Activated naive CD4-positive, alpha-beta T cell treated with anti-CD3 and anti-CD28 coated beads, Interleukin-2, amount 50 U/mL, for 16 hours (primary cell): Measurements from ENCODE around the gene RFFL.
"Not testable (repeated sequence)": the region's sequence is repeated elsewhere in the genome, so short reads cannot be mapped to it uniquely, and the experiment has no call there.

Experiments
- DNase-seq: peaks from one replicate; pipeline ENCODE4 v3.0.0-alpha.2; 2020

The RFFL gene

GRCh38 chr17:35001549-35001948 lies 62.0 kb downstream of the RFFL start:
- no peak for DNase-seq

DNA sequence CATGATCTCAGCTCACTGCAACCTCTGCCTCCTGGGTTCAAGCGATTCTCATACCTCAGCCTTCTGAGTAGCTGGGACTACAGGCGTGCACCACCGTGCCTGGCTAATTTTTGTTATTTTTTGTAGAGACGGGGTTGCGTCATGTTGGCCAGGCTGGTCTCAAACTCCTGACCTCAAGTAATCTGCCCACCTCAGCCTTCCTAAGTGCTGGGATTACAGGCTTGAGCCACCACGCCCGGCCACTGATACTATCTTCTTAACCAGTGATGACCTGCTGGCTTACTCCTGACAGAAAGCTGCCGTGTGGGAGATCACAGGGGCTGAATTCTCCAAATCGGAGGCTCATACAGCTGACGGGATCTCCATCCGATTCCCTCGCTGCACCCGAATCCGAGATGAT lies 62.5 kb downstream of the RFFL start:
- DNase-seq, result not testable (repeated sequence)

DNA sequence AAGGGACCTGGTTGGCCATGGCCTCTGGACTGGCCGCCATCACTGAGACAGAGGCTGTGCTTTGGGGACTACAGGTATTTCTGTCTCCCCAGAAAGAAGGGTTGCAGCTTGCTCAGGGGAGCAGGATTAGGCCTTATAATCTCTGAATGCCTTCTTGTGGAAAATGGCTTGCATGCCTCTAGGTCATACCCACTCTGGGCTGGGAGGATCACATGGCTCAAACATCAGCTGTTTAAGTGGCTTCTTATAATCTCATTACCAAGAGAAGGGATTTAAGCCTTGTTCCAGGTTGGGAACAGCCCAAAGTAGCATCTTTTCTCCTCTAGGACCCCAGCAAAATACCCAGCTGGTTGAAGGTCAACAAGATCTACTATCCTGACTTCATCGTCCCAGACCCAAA lies 64.1 kb downstream of the RFFL start:
- DNase-seq, result no peak

- peak; percentile 77 for DNase-seq
Observed at GRCh38 chr17:34998205-34998604, 65.3 kb downstream of the RFFL start.

- no peak for DNase-seq
Observed at GRCh38 chr17:34997355-34997862, 66.1 kb downstream of the RFFL start.

GRCh38 chr17:34996422-34997285 lies 66.9 kb downstream of the RFFL start:
- no peak for DNase-seq

GRCh38 chr17:34993031-34993430 lies 70.5 kb downstream of the RFFL start:
- DNase-seq, result no peak

DNA sequence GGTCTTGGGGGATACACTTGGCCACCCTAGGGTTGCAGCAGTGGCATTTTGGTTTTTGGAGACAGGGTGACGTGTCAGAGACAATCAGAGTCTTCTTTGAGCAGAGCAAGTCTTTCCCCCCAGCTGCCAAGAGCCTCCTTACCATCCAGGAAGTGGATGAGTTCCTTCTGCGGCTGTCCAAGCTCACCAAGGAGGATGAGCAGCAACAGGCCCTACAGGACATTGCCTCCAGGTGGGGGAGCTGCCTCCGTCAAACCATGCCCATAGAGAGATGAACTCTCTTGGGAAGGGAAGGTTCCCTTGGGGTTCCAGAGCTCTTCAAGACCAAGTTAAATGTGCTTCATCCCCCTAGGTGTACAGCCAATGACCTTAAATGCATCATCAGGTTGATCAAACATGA lies 71.9 kb downstream of the RFFL start:
- no peak for DNase-seq

GRCh38 chr17:34990921-34991365 lies 72.6 kb downstream of the RFFL start:
- DNase-seq, result no peak

GRCh38 chr17:34989473-34989872 lies 74.0 kb downstream of the RFFL start:
- DNase-seq, result no peak

GRCh38 chr17:34988644-34989043 lies 74.9 kb downstream of the RFFL start:
- DNase-seq, result no peak

DNA sequence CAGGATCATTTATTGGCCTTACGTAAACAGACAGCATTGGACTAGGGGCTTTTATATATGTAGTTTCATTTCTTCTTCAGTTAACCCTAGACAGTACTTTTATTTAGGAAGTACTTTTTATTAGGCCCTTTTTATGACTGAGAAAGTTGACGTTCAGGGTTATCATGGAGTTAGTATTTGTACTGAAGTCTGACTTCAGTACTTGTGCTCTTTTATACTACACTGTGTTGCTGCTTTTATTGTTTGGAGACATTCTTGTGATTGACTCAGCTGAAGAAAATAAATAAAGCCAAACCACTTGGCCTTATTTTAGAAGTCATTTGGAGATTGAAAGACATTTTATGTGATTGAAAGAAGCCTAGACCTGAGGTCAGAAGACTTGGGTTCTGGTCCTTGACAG lies 76.3 kb downstream of the RFFL start:
- DNase-seq, result no peak

GRCh38 chr17:34981538-34982241 lies 81.8 kb downstream of the RFFL start:
- no peak for DNase-seq

DNA sequence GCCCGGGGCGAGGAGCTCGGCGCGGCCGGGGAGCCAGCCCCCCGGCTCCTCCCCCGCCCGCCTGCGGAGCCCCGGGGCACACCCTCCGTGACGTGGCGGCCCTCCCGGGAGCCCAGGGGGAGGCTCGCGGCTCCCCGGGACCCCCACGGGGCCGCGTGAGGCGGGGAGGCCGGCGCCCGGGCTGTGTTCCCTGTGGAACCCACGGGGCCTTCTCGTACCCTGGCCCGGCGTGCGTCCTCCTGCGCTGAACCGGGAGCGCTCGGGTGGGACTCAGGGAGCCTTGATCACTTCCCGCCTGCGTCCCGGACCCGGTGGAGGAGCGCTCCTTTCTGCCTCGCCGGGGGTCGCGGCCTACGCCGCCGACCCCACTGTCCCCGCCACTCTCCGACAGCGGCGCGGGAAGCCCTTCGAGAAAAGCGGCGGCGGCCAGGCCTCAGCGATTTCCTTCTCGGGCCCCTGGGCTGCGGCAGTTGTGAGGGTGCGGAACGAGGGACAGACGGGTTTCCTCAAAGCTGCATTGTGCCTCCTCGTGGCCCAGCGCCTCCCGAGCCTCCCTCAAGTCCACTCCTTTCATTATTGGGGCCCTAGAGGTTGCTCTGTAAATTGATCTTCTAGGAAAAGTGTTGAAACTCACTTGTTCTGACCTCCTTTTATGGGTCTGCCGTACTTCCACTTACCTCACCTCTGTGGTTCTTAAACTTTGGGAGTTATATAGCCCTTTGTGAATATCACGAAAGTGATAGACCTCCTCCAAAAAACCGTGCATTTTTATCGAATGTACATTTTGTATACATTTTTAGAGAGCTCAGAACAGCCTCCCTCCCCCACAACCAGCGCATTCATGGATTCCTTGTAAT lies 82.6 kb downstream of the RFFL start:
- peak; percentile 82 for DNase-seq

- DNase-seq, result peak; percentile 95
Observed at GRCh38 chr17:34980353-34980680, 83.2 kb downstream of the RFFL start, which contains the start of gene LIG3. TSS of gene LIG3 (plus strand) at chr17:34980512. CDS start at chr17:34983006, 2,494 bp downstream.

DNA sequence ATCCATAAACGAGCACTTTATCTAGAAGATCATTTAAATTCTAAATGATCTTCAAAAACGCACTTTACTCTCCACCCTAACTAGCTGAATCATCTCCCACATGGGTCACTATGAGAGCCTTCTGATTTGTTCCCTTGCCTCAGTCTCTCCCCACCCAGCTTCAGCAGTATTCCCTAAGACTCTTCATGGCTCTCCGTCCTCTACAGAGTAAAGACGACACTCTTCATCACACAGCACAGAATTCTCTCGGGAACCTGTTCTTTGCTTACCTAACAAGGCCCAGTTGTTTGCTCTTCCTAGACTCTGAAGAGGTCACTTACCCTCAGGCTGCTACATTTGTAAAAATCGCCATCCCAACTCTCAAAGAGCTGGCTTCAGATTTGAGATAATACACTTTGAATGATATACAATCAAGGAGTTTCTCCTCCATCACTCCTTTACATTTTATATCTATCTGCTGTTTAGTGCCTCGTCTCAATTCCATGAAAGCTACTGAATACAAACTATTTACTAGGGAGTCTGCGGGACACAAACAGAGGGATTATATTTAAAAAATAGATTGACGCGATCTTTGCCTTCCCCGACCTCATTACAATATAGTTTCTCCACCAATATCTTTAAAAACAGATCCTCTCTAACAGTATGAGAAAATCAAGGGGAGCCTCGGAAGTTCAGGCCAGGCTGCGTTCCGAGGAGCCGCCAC lies 83.7 kb downstream of the RFFL start:
- DNase-seq, result no peak

- no peak for DNase-seq
Observed at GRCh38 chr17:34979153-34979552, 84.4 kb downstream of the RFFL start.

DNA sequence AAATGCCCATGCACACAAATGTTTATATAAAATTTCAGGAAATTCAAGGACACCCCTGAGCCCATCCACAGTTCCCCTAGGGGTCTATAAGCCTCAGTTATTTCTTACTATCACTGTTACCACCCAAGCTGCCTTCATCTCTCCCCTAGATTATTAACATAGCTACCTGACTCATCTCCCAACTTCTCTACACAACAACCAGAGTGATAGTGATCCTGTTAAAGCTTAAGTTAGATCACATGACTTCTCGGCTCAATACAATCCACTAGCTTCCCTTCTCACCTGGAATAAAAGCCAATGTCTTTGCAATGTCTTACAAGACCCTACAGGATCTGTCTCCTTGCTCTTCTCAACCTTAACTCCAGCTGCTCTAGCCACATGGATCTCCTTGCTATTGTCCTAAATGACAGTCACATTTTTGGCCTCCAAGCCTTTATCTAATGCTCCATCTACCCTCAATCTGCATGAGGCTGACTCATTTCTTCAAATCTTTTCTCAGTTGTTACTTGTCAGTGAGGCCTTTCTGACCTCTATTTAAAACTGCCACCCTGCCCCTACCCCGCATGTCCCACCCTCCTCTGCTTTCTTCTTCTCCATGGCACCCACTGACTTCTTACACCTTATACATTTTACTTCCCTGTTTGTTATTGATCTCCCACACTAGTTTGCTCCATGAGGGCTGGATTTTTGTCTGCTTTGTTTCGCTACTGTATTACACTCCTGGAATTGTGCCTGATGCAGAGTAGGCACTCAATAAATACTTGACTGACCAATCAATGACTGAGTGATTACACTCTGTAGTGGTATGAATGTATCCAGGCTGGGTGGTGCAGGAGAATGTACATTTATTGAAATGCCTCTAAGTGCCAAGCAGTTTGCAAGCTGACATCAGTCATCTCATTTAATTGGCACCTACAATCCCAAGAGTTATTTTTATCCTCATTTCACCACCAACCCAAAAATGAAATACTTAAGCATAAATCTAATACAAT lies 88.4 kb downstream of the RFFL start:
- DNase-seq, result no peak

- DNase-seq, result no peak
Observed at GRCh38 chr17:34974179-34974578, 89.3 kb downstream of the RFFL start.

DNA sequence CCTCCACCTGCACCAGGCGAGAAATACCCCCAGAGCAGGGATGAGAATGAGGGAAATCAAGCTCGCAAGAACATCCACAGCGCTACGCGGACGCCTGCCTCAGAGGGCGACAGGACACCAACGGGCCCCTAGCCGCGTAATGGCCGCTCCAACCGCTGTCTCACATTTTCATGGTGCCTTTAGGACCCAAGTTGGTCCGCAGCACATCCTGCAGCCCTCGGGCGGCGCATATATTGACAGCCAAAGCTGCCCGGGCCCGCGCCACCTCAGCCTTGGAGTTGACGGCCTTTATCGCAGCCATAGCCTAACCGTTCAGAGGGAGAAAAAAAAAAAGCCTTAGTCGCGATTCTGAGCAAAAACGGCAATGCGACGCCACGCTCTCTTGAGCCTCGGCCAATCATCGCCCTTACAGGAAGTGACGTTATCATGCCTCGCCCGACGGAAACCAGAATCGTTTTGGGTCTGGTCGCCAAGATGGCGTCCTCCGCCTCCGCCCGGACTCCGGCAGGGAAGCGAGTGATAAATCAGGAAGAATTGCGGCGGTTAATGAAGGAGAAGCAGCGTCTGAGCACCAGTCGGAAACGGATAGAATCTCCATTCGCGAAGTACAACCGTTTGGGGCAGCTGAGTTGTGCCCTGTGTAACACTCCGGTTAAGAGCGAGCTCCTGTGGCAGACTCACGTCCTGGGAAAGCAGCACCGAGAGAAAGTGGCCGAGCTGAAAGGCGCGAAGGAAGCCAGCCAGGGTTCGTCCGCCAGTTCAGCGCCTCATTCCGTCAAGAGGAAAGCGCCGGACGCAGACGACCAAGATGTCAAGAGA lies 102.2 kb downstream of the RFFL start, which contains the start of the genes CCT6B and ZNF830:
Gene CCT6B (minus strand): TSS at position 368 of the 819 bp plus-strand sequence. CDS start 67 bp downstream, at position 301.
Gene ZNF830 (plus strand): TSS at position 448 of the 819 bp plus-strand sequence. CDS start 27 bp downstream, at position 475.
- peak; percentile 89 for DNase-seq
